ENCODE measurements around the gene ARGFX.

GRCh38 chr3:121552379-121552778 is 15.4 kb upstream of the ARGFX start:
- no peak for TF ChIP-seq CTCF (optimal IDR thresholded peaks at IDR 0.05 in 1 of 3, IDR thresholded peaks at IDR 0.05 in 1 of 3, conservative IDR thresholded peaks at IDR 0.05 in 1 of 3; ENCODE audit: extremely low read depth in 1 of 3, insufficient read depth in 2 of 3, low read length in 3 of 3)
- TF ChIP-seq EZH2 (IDR thresholded peaks at IDR 0.05; ENCODE audit: low read length): no peak

All from keratinocyte (primary cell).